ENCODE results near the gene CPEB4.
A peak's percentile ranks its signal among the peaks of the same experiment; 100 is the strongest.

CPEB4 gene

DNA sequence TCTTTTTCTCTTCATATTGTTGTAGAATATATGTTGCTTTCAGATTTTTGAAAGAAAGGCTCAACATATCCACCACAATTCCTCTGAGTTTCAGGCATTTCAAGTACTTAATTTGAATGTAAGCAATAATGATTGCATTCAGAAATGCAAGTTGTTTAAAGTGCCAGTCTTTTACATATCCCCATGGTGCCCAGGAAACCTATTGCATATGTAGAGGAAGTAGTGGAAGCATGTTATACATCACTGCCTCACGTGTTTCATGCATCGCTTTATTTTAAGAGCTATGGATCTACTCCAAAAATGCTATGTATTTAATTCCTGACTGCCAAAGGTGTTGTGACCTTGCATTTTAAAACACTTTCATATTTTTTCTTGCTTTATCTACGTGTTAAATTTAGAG is 28.1 kb downstream of the CPEB4 start:
- TF ChIP-seq, protein P1, sequence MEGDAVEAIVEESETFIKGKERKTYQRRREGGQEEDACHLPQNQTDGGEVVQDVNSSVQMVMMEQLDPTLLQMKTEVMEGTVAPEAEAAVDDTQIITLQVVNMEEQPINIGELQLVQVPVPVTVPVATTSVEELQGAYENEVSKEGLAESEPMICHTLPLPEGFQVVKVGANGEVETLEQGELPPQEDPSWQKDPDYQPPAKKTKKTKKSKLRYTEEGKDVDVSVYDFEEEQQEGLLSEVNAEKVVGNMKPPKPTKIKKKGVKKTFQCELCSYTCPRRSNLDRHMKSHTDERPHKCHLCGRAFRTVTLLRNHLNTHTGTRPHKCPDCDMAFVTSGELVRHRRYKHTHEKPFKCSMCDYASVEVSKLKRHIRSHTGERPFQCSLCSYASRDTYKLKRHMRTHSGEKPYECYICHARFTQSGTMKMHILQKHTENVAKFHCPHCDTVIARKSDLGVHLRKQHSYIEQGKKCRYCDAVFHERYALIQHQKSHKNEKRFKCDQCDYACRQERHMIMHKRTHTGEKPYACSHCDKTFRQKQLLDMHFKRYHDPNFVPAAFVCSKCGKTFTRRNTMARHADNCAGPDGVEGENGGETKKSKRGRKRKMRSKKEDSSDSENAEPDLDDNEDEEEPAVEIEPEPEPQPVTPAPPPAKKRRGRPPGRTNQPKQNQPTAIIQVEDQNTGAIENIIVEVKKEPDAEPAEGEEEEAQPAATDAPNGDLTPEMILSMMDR (IDR thresholded peaks at IDR 0.05; ENCODE audit: extremely low read depth, missing control alignments) = no peak
- DNase-seq (ENCODE audit: low spot score) = no peak

DNA sequence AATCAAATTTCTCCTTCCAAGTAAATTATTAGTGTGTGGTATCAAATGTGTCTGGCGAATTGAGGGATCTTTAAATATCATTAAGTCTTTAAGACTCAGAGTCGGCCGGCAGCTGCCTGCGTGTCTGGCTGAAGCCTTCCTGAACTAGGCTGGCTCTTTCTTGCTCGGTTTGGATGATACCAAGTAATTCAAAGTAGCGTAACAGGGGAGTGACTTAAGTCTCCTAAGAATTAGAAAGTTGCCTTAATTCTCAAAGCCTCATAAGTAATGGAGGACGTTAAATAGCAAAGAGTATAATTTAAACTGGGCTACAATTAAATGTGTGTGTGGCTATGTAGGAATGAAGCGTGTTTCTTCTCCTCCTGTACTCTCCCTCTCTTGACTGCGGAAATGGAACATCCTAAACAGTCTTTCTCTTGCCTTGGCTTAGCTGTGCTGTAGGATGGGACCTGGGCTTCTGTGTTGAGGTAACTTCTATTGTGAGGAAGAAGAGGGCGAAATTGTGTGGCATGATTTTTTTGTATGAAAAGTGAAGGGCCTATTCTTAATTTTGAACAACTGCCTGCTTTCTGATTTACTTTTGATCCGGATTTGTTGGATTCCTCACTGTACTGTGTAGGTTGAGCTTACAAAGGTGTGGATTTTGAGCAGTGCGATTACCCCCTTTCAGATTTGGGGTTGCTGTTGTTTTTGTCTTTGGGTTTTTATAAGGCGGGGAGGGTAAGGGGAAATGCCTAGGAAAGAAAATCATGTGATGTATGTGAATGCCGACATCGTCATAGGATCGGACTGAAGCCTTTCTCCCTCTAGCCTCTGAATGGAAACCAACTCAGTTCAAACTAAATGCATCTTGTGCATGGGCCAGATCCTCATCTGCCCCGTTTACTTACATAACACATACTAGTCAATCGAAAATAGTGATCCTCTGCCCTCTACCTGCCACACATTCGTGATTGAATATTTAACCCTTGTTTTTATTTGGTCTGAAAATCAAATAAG is 29.9 kb downstream of the CPEB4 start:
- DNase-seq (ENCODE audit: low spot score) = peak; percentile 65
- TF ChIP-seq, protein P1 (IDR thresholded peaks at IDR 0.05; ENCODE audit: extremely low read depth, missing control alignments) = no peak

DNA sequence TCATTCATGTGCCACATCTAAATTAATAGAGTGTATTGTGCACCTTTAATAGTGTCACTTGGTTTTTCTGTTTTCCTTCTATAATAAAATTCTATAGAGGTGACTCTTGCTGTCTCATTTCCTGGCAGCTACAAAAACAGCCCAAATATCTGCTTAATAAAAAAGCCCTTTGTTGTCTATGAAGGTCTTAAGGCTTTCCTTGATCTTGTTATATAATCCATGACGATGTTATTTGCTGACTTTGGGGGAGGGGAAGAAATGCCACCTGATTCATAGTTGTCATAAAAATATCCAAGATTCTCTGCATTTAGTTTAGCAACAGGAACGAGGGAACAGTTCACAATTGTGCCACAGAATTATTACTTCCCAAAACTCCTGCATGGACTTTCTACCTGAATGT is 31.3 kb downstream of the CPEB4 start:
- no peak for DNase-seq (ENCODE audit: low spot score)
- TF ChIP-seq, protein P1 (IDR thresholded peaks at IDR 0.05; ENCODE audit: extremely low read depth, missing control alignments) = no peak

DNA sequence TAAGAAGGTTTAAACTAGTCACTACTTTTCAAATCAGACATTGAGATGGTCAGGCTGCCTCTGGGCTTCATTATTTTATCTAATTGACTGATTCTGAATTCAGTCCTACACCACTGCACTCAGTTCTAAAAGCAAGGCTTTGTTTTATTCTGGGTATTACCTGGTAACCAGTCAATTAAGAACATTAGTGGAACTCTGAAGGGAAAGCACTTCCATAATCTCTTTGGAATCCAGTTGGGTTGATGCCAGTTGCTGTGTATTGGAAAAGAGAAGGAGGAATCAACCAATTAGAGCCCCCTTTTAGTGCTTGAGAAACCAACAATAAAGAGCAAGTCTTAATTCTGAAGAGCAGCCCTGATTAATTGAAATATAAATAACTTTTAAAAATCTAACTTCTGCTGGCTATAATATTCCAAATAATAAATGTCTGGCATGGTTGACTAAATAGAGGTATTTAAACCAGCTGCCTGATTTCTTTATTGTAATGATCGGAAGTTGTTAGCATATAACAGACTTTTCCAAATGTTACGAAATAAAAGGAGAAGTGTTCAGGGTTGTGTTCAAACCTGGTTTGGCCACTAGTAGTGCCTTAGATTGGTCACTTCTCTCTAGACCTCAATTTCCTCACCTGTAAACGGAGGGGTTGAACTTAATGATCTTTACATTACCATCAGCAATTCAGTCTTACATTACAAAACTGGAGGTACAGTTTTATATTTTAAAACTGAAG is 32.0 kb downstream of the CPEB4 start:
- TF ChIP-seq, protein P1 (IDR thresholded peaks at IDR 0.05; ENCODE audit: extremely low read depth, missing control alignments) = no peak
- DNase-seq (ENCODE audit: low spot score) = no peak

DNA sequence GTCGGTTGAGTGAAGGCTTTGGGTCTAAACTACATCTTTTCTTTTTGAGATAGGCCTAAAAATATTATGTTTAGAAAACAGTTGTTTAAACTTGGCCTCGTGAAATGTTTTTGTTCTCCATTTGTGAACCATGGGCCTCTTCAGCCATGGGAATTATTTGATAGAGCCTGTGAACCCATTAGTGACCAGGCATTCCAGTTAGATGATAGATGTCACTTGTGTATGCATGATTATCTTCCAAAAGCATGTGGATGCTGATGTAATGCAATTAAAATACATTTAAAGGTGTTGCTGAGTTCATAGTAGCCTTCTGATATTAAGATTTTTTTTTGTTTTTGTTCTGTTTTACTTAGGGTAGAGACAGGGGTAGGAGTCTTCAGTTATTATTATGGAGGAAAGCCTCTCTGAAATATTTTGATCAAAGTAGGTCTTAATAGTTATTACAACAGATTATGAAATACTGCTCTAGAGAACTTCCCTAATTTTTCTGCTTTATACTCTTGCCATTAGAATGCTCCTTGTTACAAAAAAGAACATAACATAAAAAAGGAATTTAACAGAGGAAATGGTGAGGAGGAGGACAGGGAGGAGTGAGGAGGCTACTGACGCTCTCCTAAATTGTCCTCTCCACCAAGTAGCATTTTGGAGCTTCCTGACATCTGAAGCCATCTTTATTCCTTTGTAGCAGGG is 32.9 kb downstream of the CPEB4 start:
- DNase-seq (ENCODE audit: low spot score) = no peak
- TF ChIP-seq, protein P1 (IDR thresholded peaks at IDR 0.05; ENCODE audit: extremely low read depth, missing control alignments) = no peak

DNA sequence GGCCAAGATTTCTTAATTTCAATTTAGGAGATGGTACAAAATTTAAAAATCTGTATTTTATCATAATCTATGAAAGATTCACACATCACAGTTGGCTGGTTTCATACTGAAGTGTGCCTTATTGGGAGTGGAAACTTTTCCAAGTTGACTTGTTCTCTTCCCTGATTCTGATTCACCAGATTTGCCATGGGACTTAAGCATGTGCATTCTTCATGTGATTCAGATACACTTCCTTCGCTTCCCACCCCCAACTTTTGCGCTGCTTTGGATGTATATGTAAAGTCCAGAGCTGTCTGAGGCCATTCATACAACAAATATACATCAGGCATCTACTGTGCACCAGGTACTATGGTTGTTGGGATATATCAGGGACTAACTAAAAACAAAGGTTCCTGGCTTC is 34.4 kb downstream of the CPEB4 start:
- TF ChIP-seq, protein P1 (IDR thresholded peaks at IDR 0.05; ENCODE audit: extremely low read depth, missing control alignments) = no peak
- no peak for DNase-seq (ENCODE audit: low spot score)

All from GM20000 (cell line).